Activated B cell treated with CpG ODN at 0.5 μM for 24 hours (primary cell): ENCODE measurements around the gene PPWD1. TPM values are rescaled to one million over a fixed set of nuclear protein-coding genes. Genes with fewer than 3 reads are reported as not detected.
A peak's percentile ranks its signal among the peaks of the same experiment; 100 is the strongest.

Experiments
- ATAC-seq: fragments of 200-7000 bp; cut with Tn5 transposase; one replicate; pipeline ENCODE4 v1.10.0; 2021; ENCODE audit warnings: low read depth, mild to moderate bottlenecking, moderate library complexity
- CTCF ChIA-PET: fragments of 350-600 bp; sonication (Branson Sonifier 250); formaldehyde crosslinking; loops from one replicate; lab custom pipeline; 2021; ENCODE audit warnings: antibody characterized with exemption; lab: Charles Lee
- POLR2A ChIA-PET: fragments of 350-600 bp; sonication (Branson Sonifier 250); formaldehyde crosslinking; loops from one replicate; lab custom pipeline; 2021; ENCODE audit warnings: antibody characterized with exemption; lab: Charles Lee
- DNase-seq: peaks from one replicate; pipeline ENCODE4 v3.0.0; 2022
- H3K27ac Mint-ChIP-seq: one replicate; pipeline ENCODE4 v1.8.0; 2020; ENCODE audit warnings: mixed read lengths
- H3K27me3 Mint-ChIP-seq: one replicate; pipeline ENCODE4 v1.8.0; 2021; ENCODE audit warnings: mixed read lengths
- H3K36me3 Mint-ChIP-seq: one replicate; pipeline ENCODE4 v1.8.0; 2021; ENCODE audit warnings: low read depth, mixed read lengths
- H3K4me1 Mint-ChIP-seq: one replicate; pipeline ENCODE4 v1.8.0; 2021; ENCODE audit warnings: mixed read lengths
- H3K4me3 Mint-ChIP-seq: one replicate; pipeline ENCODE4 v1.8.0; 2020; ENCODE audit warnings: mild to moderate bottlenecking, mixed read lengths
- H3K9me3 Mint-ChIP-seq: one replicate; pipeline ENCODE4 v1.8.0; 2020; ENCODE audit warnings: mixed read lengths
- CTCF ChIP-seq: fragments of 200-600 bp; IDR thresholded peaks from one replicate; pipeline ENCODE4 v1.8.0; 2022; ENCODE audit warnings: antibody characterized with exemption, mild to moderate bottlenecking
- intact Hi-C: fragments of 100-400 bp; cut with micrococcal nuclease; formaldehyde crosslinking; loops from one replicate; pipeline ENCODE4 v1.15.1; 2024
- total RNA-seq: library from RNA; stranded (reverse); gene quantifications from 2 replicates; pipeline ENCODE4 v1.2.3, GENCODE V29; 2022

Gene PPWD1
- total RNA-seq, 1 donor from 2014 or later: 69.7 TPM

GRCh38 chr5:65556181-65556580, 6.9 kb upstream of the PPWD1 start:
- Mint-ChIP-seq H3K4me3 (no peak overlapping the region), H3K27ac (no peak overlapping the region), H3K9me3 (no peaks in the 10 kb centered on the region), H3K27me3 (no peaks in the 10 kb centered on the region), H3K4me1 (no peaks in the 10 kb centered on the region), H3K36me3 (peaks cover 10% of the 10 kb centered on the region)
- ChIA-PET POLR2A (no interaction called here), CTCF (no interaction called here)
- ATAC-seq (no peak), DNase-seq (no peak)
- no peak for TF ChIP-seq CTCF
- intact Hi-C loops: no loop called here

- CTCF ChIA-PET: no interaction called here
- TF ChIP-seq CTCF: no peak
- peaks cover 10% of the 10 kb centered on the region for H3K36me3 Mint-ChIP-seq
- no peaks in the 10 kb centered on the region for H3K27me3 Mint-ChIP-seq
- no peak overlapping the region for H3K27ac Mint-ChIP-seq
- intact Hi-C loops: no loop called here
- H3K4me1 Mint-ChIP-seq: peaks cover under 1% of the 10 kb centered on the region
- ATAC-seq (no peak), DNase-seq (no peak)
- H3K4me3 Mint-ChIP-seq: no peak overlapping the region
- POLR2A ChIA-PET: no interaction called here
- no peaks in the 10 kb centered on the region for H3K9me3 Mint-ChIP-seq
These were observed 6.4 kb upstream of the PPWD1 start for GRCh38 chr5:65556718-65557117.

GRCh38 chr5:65563777-65564176, 681 bp downstream of the PPWD1 start:
- peaks cover 43% of the 10 kb centered on the region for H3K4me1 Mint-ChIP-seq

GRCh38 chr5:65566505-65566904, 3.4 kb downstream of the PPWD1 start:
- intact Hi-C loops: no loop called here
- Mint-ChIP-seq H3K36me3 (peaks cover 45% of the 10 kb centered on the region), H3K9me3 (no peaks in the 10 kb centered on the region), H3K27me3 (no peaks in the 10 kb centered on the region), H3K27ac (peak overlapping the region; percentile 30), H3K4me3 (no peak overlapping the region), H3K4me1 (peaks cover 43% of the 10 kb centered on the region)
- TF ChIP-seq CTCF: no peak
- ChIA-PET CTCF (no interaction called here), POLR2A (no interaction called here)
- DNase-seq: no peak
- ATAC-seq: no peak

More at GRCh38 chr5:65563777-65564176, 681 bp downstream of the PPWD1 start:
- ChIA-PET POLR2A (interaction anchor here (1.5 to 2.5 kb wide), 5 partner anchors 60 to 795 kb away, joined by 6 to 24 read pairs (median 6); partner anchors contain the start of genes ADAMTS6, CWC27, ERBIN and SREK1IP1), CTCF (interaction anchor here (1.2 kb wide), 1 partner anchor 753 kb away, joined by 3 read pairs; no protein-coding TSS in a partner anchor)
- DNase-seq (no peak), ATAC-seq (no peak)
- H3K4me3 Mint-ChIP-seq: peak overlapping the region; percentile 96
- no peaks in the 10 kb centered on the region for H3K27me3 Mint-ChIP-seq
- no peak for TF ChIP-seq CTCF
- H3K9me3 Mint-ChIP-seq: no peaks in the 10 kb centered on the region
- intact Hi-C loops: loop anchor here (1.0 to 5.0 kb wide), 9 partner anchors 61 to 795 kb away; partner anchors contain the start of genes CWC27, NLN, SGTB and SREK1
- H3K36me3 Mint-ChIP-seq: peaks cover 35% of the 10 kb centered on the region
- H3K27ac Mint-ChIP-seq: peak overlapping the region; percentile 97

GRCh38 chr5:65570598-65571226, 7.6 kb downstream of the PPWD1 start:
- CTCF ChIA-PET: interaction anchor here (1.3 kb wide), 1 partner anchor 11 kb away, joined by 3 read pairs; no protein-coding TSS in a partner anchor
- H3K4me1 Mint-ChIP-seq: peaks cover 8% of the 10 kb centered on the region
- no peak for DNase-seq
- no peaks in the 10 kb centered on the region for H3K27me3 Mint-ChIP-seq
- intact Hi-C loops: loop anchor here (2.0 kb wide), 1 partner anchor 14 kb away; no protein-coding TSS in a partner anchor
- no peak for TF ChIP-seq CTCF
- peaks cover 62% of the 10 kb centered on the region for H3K36me3 Mint-ChIP-seq
- no peaks in the 10 kb centered on the region for H3K9me3 Mint-ChIP-seq
- H3K4me3 Mint-ChIP-seq: no peak overlapping the region
- no peak for ATAC-seq
- H3K27ac Mint-ChIP-seq: no peak overlapping the region
- POLR2A ChIA-PET: no interaction called here
